ENCODE measurements around the gene B3GNT3.

The B3GNT3 gene

DNA sequence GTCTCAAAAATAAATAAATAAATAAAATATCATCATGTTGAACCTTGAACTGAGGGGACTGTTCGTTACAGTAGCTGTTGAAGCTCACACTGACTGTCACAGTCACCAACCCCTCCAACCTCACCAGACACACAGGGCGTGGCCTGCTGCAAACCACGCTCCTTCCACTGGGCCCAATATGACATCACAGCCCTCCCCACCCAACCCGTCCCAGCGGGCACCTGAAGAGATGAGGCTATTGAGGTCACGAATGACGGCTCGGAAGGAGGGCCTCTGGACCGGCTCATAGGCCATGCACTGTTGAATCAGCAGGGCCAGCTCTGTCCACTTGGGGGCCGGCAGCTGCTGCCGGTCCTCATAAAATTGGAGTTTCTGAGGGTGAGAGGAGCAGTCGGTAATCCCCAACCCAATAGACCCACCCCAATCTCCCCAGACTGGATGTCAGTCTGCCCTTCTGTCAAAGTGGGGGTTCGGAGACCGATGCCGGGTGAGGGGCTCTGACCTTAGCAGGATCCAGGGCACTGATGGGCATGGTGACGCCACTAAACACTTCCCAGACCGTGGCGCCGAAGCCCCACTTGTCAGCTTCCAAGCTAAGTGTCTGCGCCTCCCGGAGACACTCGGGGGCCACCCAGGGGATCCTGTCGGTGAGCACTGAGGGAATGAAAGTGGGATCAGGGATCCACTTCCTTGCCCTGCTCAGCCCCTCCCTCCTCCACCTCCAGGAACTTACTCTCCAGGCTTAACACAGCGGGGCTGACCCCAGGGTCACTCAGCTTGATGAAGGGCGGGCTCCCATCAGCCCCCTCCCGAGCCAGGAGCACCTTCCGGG is 39.6 kb downstream of the B3GNT3 start:
- DNase-seq (ENCODE audit: low spot score) = no peak

DNA sequence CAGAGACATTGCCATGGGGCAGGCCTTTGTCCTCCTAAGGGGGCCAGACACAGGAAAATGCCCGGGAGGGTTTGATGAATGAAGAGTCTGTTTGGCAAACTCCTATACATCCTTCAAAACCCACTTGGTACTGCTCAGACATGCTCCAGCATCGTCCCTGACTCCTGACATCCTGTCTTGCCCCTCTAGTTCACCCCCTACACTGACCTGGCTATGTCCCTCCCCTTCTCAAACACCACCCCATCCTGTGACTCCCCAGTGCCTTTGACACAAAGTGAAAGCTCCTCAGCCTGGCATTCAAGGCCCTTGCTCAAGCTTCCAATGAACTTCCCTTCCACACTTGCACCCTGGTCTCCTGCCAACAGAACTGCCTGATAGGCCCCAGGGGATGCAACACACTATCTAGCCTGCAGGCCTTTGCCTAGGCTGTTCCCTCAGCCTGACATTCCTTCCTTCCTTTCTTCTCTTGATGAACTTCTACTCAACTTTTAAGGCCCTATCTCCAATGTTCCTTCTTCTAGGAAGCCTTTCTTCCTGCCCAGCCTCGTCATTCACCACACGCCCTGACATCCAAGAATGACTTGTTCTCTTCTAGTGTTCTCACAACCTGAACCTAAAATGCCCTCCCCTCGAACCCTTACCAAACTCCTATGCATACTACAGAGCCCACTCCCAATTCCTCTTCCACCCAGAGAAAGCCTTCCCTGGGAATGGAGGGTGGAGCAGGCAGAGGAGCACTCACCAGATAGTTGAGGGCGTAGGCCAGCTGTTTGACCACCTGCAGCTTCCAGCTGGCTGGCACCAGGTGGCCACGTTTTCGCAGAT is 40.5 kb downstream of the B3GNT3 start:
- DNase-seq (ENCODE audit: low spot score) = no peak

DNA sequence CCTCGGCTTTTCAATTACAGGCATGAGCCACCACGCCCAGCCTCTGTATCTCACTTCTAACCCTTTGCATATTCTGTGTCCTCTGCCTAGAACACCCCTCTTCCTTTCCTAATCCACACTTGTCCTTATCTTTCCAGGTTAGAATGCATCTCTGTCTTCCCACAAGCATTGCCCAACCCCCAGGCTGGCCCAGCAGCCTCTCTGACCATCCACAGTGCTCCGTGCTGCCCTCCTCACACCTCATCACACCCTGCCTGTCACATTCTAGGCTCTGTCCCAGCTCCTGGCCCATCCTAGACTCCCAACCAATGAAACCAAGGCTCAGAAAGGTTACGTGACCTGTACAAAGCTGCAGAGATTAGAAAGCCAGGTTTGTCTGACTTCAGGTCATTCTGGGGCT is 41.6 kb downstream of the B3GNT3 start:
- peak; percentile 40 for DNase-seq (ENCODE audit: low spot score)

DNA sequence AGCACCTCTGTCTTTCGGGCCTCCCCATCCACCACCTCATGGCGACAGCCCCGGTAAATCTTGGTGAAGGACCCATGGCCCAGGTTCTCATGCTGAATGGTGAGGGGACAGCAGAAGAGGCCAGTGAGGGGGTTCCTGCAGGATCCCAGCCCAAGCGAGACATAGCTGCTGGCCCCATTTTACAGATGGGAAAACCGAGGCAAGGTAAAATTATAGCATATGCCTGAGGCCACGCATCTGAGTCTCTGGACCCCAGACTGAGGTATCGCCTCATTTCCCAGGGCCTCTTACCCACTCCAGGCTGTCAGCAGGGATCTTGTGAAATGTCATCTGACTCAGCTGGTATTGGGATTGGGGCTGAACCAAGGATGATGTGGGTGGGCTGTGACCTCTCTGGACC is 43.0 kb downstream of the B3GNT3 start:
- no peak for DNase-seq (ENCODE audit: low spot score)

DNA sequence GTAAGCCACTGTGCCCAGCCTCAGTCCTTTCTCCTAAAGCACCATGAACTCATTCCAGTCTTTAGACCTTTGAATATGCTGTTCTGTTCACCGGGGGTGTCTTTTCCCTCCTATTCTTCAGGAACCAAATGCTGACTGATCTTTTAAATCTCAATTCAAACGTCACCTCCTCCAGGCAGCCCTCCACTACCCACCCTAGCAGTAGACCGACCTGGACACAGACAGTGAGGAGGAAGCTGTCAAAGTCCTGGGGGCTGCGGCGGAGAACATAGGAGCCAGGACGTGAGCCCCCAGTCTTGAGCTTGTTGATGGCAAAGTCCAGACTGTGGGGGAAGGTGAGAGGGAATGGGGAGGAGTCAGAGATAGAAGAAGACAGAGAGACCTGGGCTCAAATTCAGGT is 45.1 kb downstream of the B3GNT3 start:
- DNase-seq (ENCODE audit: low spot score) = no peak

DNA sequence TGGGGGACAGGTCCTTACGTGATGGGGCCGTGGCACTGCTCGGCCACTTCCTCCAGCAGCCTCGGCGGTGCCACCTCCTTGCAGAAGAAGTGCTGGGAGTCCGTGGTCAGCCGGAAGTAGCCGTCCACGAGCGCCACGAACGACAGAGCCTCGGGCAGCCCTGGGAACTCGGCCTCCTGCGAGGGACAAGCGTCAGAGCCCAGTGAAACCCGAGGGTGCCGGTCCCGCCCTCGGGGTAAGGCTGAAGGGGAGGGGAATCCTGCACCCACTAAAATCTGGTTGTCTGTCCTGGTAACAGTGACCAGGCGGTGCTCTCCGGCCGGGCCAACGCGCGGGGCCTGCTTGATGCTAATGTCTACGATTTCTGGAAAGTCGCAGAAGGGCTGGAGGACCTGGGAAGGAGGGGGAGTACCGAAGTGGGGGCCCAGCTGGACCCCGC is 46.5 kb downstream of the B3GNT3 start:
- DNase-seq (ENCODE audit: low spot score) = no peak

DNA sequence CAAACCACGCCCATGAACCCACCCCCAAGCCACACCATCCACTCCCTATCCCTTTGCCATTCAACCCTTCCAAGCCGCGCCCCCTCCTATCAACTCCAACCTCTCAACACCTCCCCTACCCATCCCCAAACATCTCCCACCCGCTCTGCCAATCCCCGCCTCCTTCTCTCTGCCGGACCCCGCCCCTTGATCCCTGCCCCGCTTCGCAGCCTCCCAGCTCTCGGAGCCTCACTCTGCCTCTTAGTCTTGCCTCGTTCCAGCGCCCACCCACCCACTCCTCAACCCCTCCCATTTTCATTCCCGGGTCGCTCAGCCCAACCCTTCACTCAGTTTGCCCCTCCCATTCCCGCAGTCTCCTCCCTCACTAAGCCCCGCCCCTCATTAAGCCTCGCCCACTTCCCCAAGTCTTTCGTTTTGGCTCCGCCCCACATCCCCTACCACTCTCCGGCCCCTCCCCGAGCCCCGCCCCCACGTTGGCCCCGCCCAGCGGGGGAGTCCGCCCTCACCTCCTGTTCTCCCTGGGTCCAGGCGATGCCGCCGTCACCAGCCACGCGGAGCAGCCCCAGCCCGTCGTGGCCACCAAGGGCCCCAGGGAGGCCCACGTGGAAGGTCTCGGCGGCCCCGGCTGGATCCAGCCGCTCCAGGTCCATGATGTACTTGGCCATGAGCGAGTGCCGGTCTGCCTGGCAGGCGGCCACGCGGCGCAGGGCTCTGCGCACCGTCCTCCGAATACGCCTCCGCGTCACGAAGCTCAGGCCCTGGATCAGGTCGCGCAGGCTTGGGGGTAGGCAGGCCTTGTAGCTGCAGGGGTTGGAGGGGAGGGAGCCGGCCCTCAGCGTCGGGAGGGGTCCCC is 47.1 kb downstream of the B3GNT3 start:
- peak; percentile 95 for DNase-seq (ENCODE audit: low spot score)

DNA sequence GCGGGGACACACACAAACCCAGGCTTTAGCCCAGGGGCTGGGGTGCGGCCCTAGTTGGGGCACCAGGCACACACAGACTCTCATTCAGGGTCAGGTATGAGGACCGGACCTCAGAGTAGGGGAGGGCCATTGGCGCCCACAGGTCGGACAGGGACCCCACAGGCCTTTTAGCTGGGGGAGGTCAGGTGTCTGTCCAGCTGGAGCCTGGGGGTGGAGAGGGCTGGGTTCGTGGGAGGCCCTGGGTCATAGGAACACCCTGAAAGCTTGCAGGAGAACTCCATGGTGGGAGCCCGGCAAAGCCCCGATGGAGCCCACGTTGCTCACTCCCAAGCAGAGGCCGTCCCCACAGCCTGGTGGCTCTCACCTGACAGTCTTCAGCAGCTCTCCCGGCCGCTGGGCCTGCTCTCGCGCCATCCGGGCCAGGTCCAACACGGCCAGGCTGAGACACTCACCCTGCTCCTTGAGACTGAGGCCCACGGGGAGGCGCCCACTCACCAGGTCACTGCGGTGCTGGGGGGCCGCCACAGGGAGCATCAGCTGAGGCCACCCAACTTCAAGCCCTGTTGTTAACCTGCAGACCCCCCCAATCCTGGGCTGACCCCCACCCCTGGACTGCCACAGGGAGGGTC is 47.8 kb downstream of the B3GNT3 start:
- DNase-seq (ENCODE audit: low spot score) = no peak

DNA sequence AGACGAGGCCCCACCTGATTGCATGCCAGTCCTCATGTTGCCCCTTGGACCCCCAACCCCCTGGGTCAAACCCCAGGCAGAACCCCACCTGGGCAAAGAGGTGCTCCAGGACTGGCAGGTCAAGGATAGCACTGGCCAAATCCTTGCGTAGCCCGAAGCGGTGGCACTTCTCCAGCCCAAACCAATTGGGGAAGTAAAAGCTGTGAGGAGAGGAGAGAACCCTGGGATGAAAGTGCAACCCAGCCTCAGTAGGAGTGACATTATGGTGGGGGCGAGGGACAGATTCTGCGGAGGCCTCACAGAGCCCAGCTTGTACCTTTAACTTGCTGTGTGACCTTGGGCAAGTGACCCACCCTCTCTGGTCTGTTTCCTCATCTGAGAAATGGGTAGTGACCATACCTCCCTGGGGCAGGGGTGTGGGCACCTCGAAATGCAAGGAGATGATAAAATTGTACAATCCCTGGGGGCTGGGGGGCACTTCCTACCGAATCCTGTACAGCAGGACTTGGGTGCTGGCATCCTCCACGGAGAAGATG is 48.4 kb downstream of the B3GNT3 start:
- no peak for DNase-seq (ENCODE audit: low spot score)

DNA sequence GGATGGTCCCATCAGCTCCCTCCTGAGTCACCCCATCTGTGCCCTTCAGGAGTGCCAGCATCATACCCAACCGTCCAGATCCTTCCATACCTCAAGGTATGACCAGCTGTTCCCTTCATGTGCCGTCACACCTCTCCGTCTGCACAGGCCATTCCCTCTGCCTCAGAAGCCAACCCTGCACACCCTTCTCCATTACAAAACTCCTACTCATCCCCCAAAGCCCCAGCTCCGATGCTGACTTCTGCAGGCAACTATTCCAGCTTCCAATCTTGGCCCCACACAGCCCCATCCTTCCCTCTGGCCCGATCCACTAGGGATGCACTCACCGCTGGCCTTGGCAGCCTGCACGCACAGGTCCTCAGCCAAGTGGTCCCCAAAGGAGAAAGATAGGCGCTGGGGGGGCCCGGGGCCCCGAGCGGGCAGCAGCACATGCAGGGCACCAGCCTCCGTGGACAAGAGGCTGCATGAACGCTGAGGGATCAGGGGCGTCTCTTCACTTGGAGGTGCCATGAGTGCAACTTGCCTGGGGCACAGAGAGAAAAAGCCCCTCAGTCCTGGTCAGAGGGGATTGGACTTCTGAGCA is 49.1 kb downstream of the B3GNT3 start:
- no peak for DNase-seq (ENCODE audit: low spot score)

DNA sequence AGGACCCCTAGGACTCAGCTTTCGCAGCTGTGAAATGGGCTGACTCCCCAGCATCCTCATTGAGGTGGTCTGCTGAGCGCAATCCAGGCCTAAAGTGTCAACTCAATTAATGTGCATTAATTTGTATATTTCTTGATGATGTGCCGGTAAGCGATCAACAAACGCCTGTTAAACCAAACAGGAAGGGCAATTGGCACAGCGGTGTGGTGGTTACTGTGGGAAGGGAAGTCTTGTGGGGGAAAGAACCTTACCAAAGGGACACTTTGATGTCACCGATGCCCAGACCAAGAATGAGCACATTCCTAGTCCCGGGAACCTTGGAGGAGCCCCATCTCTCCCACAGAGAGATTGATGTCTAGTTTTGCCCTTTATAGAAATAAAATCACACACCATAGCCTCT is 51.2 kb downstream of the B3GNT3 start:
- DNase-seq (ENCODE audit: low spot score) = no peak

DNA sequence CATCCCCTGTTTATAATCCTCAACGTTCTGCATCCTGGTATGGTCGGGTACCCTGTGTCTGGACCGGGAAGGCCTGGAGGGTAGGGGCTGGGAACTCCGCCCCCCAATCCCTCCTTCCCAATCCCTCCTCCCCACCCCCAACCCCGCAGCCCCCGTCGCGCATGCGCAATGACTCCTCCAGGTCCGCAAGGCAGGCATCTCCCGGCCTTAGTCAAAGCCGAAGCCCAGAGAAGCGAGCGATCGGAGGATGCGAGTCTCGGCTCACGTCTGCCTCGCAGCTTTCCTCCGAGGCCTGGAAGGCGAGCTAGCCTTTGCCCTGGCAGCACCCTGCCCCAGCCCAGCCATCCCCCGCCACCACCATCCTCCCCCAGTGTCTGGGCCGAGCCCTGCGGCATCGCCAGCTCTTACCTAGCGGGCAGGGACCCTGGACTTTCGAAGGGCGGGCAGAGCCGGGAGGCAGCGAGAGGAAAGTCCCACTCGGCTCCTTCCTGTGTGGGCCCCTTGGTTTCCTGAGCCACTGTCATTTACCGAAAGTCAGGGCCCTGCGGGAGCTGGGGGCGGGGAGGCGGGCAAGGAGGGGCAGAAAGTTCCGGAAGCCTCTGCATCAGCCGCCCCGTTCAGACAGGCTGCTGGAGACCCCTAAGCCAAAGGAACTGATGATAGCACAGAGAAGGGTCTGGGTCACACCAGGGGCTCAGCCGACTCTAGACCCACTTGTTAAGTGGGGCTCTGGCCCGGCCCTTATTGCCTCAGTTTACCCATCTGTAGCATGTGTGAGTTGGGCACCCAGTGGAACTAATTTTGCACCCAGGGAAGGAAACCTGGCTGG is 52.8 kb downstream of the B3GNT3 start, which contains the start of gene JAK3:
TSS of gene JAK3 (minus strand) at position 445 of the 829 bp plus-strand sequence. CDS start 3,565 bp downstream, outside the sequence.
- peak; percentile 74 for DNase-seq (ENCODE audit: low spot score)

DNA sequence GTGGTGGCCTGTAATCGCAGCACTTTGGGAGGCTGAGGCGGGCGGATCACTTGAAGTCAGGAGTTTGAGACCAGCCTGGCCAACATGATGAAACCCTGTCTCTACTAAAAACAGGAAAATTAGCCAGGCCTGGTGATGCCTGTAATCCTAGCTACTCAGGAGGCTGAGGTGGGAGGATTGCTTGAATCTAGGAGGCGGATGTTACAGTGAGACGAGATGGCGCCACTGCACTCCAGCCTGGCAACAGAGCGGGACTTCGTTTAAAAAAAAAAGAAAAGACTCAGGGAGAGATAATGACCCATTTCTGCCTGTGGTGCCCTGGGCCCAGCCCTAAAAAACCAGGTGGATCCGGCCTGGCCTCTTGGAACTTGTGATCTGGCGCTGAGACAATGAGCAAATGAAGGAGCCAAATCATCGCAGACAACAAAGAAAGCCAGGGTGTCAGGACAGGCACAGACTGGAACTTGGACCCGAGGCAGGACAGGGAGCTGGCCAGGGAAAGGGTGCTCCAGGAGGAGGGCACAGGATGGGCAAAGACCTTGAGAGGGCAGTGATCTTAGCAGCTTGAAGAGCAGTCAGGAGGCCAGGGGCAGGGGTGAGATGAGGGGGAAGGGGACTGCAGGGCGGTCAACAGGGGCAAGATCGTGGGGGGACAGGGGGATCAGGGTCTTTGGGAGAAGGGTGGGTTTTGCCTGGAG is 53.8 kb downstream of the B3GNT3 start:
- peak; percentile 42 for DNase-seq (ENCODE audit: low spot score)

DNA sequence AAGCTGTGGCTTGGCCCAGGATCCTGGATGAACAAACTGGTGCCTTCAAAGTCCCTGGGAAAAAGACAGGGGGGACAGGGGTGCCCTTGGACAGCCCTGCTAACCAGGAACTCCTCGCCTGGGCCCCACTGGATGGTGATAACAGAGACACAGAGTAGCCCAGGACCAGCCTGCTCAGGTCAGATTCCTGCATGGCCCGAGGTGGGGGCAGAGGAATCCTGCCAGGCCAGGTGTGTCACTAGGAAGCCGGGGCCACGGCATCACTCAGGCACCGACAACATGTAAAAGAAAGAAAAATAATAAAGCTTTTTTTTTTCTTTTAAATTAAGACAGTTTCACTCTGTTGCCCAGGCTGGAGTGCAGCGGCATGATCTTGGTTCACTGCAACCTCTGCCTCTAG is 59.1 kb downstream of the B3GNT3 start:
- no peak for DNase-seq (ENCODE audit: low spot score)

DNA sequence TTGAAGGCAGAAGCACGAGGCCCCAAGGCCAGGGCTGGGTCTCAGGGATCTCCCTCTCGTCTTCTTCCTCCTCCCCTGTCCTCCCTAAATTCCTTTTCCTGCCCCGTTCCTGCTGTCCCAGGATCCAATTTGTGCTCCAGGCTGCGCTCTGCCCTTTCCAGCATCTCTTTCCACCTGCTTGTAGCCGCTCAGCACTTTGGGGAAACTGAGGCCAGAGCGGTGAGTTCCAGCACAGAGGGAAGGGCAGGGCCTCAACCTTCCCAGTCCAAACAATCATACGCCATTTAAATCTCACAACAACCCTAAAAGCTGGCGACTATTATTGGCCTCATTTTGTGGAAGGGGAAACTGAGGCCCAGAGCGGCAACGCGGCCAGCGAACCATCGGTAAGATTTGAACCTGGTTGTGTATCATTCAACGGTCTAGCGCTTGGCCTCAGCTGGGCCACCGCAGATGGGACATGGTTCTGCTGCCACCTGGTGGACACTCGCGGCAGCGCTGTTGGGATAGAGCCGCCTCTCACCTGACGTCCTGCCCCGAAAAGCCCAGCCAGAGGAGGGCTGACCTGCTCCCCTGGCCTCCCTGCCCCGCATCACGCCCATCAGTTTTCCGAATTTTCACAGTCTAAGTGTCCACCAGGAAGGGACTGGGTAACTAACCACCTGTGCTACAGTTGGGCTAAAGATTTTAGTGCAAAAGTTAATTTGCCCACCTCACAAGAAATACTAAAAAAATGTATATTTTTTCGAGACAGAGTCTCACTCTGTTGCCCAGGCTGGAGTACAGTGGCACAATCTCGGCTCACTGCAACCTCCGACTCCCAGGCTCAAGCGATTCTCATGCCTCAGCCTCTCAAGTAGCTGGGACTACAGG is 60.6 kb downstream of the B3GNT3 start:
- peak; percentile 81 for DNase-seq (ENCODE audit: low spot score)

DNA sequence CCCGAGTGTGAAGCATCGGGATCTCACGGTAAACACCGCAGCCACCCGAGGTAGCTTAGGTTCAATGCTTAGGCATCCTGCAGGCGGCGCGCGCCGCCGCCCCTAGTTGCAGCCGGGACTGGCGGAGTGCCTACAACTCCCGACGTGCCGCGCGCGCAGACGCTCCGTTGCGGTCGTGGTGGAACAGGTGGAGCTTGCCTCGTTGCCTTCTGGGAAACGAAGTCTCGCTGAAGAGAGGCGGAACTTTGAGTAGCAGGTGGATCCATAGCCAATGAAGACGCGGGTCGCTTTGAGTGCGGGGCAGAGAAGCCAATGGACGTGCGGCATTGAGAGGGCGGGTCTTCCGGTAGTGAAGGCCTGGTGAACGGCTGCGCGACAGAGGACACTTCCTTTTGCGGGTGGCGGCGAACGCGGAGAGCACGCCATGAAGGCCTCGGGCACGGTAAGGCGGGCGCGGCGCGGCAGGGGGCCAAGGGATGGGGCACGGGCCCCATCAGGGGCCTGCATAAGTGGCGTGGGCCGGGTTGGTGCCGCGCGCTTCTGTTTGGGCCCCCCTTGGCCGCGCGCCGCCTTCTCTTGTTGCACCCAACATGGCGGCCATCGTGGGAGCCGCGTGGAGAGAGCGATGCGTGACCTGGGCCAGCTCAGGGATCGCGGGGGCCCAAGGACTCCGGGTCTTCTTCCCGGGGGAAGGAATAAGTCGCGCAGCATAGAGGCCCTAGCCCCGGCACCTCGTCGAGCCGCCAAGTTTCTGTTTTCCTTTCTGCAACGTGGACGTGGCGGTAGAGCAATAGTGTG is 64.8 kb downstream of the B3GNT3 start, which contains the start of gene RPL18A:
TSS of gene RPL18A (plus strand) at position 378 of the 798 bp plus-strand sequence. CDS start at position 425, 47 bp downstream.
- peak; percentile 100 for DNase-seq (ENCODE audit: low spot score)

DNA sequence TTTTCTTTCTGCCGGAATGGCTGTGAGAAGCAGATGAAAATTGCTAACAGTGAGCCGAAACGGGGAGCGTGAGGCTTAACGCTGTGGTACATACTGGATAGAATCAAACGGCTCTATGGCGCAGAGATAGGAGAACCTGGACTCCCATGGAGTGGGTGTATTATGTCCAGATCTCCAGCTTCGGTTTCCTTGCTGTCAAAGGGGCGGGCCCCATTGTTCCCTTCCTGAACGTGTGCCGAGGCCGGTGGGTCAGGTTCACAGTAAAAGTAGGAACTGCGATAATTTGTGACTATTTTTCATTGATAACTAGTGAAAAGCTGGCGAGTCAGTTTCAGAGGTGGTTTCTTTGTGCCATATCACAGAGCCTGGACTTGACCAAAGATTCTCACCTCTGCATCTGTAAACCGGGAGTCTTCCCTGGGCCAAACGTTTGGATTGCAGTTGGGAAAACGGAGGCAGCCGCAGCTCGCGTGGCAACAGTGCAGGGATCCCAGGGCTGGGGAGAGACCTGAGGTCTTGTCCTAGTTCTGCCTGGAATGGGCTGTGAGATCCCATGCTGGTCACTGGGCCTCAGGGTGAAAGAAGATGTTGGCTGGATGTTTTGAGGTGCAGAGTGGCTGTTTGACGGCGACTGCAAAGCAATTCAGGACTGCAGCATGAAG is 65.5 kb downstream of the B3GNT3 start:
- no peak for DNase-seq (ENCODE audit: low spot score)
